IPS DF 4.7 (cell line): ENCODE measurements around the gene CACNG5.

Experiments used
- DNase-seq: peaks from one replicate; pipeline ENCODE4 v3.0.0-alpha.2; 2013; ENCODE audit warnings: low spot score; ENCODE audit errors: extremely low read depth

CACNG5 gene

DNA sequence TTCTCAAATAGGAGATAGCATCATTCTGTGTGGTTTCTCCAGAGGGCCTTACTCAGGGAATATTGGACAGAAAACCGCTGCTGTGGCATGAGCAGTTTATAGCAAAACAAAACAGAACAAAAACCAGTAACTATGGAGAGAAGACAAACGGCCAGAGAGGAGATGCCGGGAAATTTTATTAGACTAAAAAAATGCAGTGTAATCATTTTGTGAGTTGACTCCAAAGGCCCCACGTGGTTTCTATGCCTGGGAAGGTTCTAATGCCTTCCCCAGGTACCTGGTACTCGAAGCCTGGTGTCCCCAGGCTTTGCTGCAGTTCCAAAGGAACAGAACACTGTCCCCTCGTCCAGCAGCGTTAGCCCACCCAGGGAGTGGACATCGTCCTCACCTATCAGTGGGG lies 12.9 kb upstream of the CACNG5 start:
- no peak for DNase-seq

DNA sequence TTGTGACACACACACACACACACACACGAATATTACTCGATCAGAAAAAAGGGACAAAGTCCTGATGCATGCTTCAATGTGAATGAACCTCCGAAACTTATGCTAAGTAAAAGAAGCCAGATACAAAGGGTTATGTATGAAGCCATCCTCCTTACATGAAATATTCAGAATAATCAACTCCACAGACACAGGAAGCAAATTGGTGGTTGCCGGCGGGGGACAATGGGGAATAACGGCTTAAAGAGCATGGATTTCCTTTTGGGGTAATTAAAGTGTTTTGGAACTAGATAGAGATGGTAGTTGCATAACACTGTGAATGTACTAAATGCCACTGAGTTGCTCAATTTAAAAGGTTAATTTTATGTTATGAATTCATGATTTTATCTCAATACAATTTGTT lies 8.1 kb upstream of the CACNG5 start:
- no peak for DNase-seq

GRCh38 chr17:66829386-66829864 lies 5.5 kb upstream of the CACNG5 start:
- DNase-seq = peak; percentile 28

DNA sequence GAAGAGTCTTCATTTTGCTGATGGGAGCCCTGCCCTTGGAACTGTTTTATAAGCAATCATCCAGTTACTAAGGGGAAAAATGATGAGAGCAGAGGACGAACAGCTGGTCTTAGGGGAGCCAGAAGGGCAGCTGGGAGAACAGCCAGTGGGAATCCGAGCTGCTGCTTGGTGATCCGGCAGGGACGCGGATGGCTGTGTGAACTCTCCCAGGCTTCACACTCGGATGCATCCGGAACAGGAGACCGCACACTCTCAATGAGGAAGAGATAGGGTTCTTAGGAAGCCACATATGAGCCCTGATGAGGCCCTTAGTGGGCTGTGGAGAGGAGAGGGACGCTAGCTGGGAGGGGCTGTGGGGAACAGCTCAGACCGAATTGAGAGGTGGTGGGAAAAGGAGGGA lies 5.0 kb upstream of the CACNG5 start:
- no peak for DNase-seq

DNA sequence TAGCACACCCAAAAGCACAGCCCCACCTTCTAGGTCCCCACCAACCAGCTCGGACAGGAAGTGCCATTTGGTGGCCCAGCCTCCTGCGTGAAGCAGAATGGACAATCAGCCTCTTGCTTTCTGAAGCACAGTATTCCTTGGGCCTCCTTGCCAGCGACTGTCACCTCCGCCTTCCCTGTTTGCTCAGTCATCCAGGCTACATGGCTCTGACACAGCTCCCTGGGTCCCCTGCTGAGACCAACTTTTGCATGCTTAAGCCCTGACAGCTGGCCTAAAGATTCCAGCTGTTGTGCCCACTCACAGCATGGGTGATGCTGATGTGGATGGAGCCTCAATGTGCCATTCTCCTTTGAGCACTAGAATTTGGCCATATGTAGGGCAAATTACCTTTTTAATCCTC lies 4.5 kb upstream of the CACNG5 start:
- DNase-seq = no peak

- no peak for DNase-seq
Observed at GRCh38 chr17:66831383-66832210, 3.3 kb upstream of the CACNG5 start.

- DNase-seq = no peak
Observed at GRCh38 chr17:66833201-66833600, 1.7 kb upstream of the CACNG5 start.

- DNase-seq = no peak
Observed at GRCh38 chr17:66834426-66834918, 445 bp upstream of the CACNG5 start.

- no peak for DNase-seq
Observed at GRCh38 chr17:66835476-66835875, 559 bp downstream of the CACNG5 start.

GRCh38 chr17:66836063-66837005 lies 1.4 kb downstream of the CACNG5 start:
- no peak for DNase-seq

GRCh38 chr17:66837226-66837625 lies 2.3 kb downstream of the CACNG5 start:
- DNase-seq = no peak

- DNase-seq = no peak
Observed at GRCh38 chr17:66837885-66838665, 3.2 kb downstream of the CACNG5 start.

GRCh38 chr17:66839616-66840015 lies 4.7 kb downstream of the CACNG5 start:
- DNase-seq = no peak

DNA sequence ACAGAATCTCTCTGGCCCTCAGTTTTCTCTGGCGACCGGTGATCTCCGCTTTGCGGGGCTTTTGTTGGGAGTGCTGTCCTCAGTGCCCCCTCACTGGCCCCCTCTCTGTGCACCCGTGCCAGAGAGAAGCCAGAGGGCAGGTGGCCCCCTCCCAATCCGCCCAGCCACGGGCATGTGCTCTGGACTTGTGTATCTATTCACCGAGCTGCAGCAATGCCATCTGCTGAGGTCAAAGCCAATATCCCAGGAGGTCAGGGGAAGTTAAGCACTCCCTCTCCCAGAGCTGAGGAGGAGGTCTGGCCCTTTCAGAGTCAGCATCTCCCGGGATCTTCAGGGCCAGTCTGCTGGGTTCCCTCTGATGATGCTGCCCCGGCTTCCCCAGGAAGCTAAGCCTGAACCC lies 5.1 kb downstream of the CACNG5 start:
- no peak for DNase-seq

DNA sequence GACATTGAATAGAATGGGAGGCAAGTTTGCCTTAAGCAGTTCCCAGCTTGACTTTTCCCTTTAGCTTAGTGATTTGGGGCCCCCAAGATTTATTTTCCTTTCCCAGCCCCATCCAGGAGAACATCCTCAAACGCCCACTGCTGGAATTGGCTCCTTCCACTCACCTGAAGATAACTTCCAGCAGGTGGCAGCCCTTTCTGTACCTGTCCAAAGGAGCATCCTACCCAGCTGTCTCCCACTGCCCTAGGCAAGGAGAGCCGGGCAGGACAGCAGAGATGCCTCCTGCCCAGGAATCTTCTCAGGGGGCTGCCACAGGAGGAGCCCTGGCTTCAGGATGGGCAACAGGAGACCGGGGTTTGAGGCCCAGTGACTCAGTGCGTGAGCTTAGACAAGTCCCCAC lies 6.4 kb downstream of the CACNG5 start:
- DNase-seq = no peak

DNA sequence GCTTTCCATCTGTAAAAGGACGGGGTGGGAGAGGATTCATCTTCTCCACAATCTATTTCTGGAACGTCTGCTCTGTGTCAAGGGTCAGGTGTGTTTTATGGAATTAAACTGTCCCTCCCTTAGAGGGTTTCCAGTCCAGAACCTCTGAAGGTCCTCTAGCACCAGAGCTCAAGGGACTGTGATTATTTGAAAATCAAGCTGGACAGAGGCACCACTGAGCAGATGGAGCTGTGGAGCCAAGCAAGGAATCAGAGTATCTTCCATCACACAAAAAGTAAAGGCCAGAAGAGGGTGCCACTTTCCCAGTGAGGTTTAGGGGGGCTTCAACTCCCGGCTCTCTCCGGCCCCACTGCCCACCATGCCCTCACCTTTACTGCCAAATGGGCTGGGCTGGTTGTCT lies 6.8 kb downstream of the CACNG5 start:
- no peak for DNase-seq

GRCh38 chr17:66842505-66842904 lies 7.6 kb downstream of the CACNG5 start:
- DNase-seq = no peak

- no peak for DNase-seq
Observed at GRCh38 chr17:66842959-66843358, 8.0 kb downstream of the CACNG5 start.

DNA sequence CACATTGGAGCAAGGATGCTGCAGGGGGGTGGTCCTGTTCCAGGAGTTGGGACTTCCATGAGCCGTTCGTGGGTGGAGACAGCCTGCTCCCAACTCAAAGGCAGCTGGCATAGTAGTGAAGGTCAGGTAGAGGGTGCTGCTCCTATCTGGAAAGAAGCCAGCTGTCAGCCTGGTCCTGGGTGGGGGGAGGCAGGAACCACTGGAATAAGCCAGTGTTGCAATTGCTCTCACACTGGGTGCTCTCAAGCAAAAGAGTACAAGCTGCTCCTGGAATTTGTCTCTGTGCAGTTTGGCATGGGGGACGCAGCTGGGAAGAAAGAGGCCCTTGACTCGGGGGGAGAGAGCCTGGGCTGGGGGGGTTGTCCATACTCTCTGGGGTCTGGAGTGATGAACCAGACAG lies 8.7 kb downstream of the CACNG5 start:
- DNase-seq = no peak

- DNase-seq = no peak
Observed at GRCh38 chr17:66847704-66848103, 12.8 kb downstream of the CACNG5 start.

DNA sequence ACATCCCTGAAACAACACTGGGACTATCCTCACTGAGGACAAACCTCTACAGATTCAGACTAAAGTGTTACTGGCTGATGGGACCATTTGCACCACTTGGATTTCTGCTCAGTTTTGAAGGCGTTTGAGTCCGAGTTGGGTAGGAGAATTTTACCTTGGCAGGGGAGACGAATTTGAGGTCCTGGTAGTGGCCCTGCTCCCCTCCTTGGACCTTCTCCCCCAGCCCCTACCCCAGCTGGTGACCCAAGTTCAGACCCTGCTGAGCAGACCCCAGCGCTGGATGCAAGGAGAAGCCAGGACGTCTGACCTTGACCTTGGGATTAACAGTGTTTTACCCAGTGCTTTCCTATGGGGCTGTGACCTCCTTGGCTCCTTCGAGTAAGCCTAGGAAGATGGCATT lies 13.6 kb downstream of the CACNG5 start:
- DNase-seq = no peak
